RWPE1 (cell line): Measurements from ENCODE around the gene F10.
"Not testable (repeated sequence)": the region's sequence is repeated elsewhere in the genome, so short reads cannot be mapped to it uniquely, and the experiment has no call there.

Experiments used
- CTCF ChIA-PET: fragments of 350-600 bp; sonication (Branson Sonifier 250); formaldehyde crosslinking; extraction: SDS; loops from one replicate; lab custom pipeline; 2021; lab: Yijun Ruan, JAX
- POLR2A ChIA-PET: fragments of 400-600 bp; formaldehyde crosslinking; extraction: SDS; loops from one replicate; lab custom pipeline; 2020; ENCODE audit warnings: antibody characterized with exemption; ENCODE audit not compliant: low non-redundant PET; lab: Yijun Ruan, JAX
- DNase-seq: peaks from one replicate; pipeline ENCODE4 v3.0.0; 2012; ENCODE audit warnings: low spot score
- H3K27ac ChIP-seq: fragments of 450-650 bp; 2 replicates; pipeline ENCODE4 v1.5.1; 2017
- CTCF ChIP-seq: fragments of 450-650 bp; conservative IDR thresholded peaks from 2 replicates; pipeline ENCODE4 v1.5.1; 2017; ENCODE audit warnings: low read depth, mild to moderate bottlenecking

F10 gene

GRCh38 chr13:113105921-113106452, 16.6 kb upstream of the F10 start:
- no peak for TF ChIP-seq CTCF
- H3K27ac ChIP-seq, result no peak overlapping the region
- POLR2A ChIA-PET, result no interaction called here
- CTCF ChIA-PET, result no interaction called here
- DNase-seq, result no peak

GRCh38 chr13:113106711-113107351, 15.8 kb upstream of the F10 start:
- POLR2A ChIA-PET, result no interaction called here
- no peak for DNase-seq
- TF ChIP-seq CTCF, result no peak
- no peak overlapping the region for H3K27ac ChIP-seq
- CTCF ChIA-PET, result no interaction called here

GRCh38 chr13:113108521-113108920, 14.1 kb upstream of the F10 start:
- CTCF ChIA-PET, DNase-seq, H3K27ac ChIP-seq, POLR2A ChIA-PET: not testable (repeated sequence)

GRCh38 chr13:113109151-113110047, 13.2 kb upstream of the F10 start:
- ChIA-PET CTCF (no interaction called here), POLR2A (no interaction called here)

GRCh38 chr13:113110048-113110851, 12.3 kb upstream of the F10 start:
- no peak for DNase-seq
- no peak overlapping the region for H3K27ac ChIP-seq
- CTCF ChIA-PET, result no interaction called here
- POLR2A ChIA-PET, result no interaction called here
- TF ChIP-seq CTCF, result no peak

More at GRCh38 chr13:113109151-113110047, 13.2 kb upstream of the F10 start:
- TF ChIP-seq CTCF, result no peak
- H3K27ac ChIP-seq, result no peak overlapping the region
- no peak for DNase-seq

- CTCF ChIA-PET, result no interaction called here
- POLR2A ChIA-PET, result no interaction called here
- no peak for TF ChIP-seq CTCF
- no peak overlapping the region for H3K27ac ChIP-seq
- DNase-seq, result no peak
Observed at GRCh38 chr13:113110852-113111315, 11.7 kb upstream of the F10 start.

- CTCF ChIA-PET, H3K27ac ChIP-seq, POLR2A ChIA-PET, DNase-seq: not testable (repeated sequence)
Observed at GRCh38 chr13:113111821-113112220, 10.8 kb upstream of the F10 start.

- DNase-seq, H3K27ac ChIP-seq, CTCF ChIA-PET, POLR2A ChIA-PET: not testable (repeated sequence)
Observed at GRCh38 chr13:113112475-113112874, 10.1 kb upstream of the F10 start.
